ENCODE results near the gene NR5A2.

Gene NR5A2

GRCh38 chr1:200075522-200075921 lies 48.0 kb downstream of the NR5A2 start:
- no peak for DNase-seq

GRCh38 chr1:200075938-200076546 lies 48.5 kb downstream of the NR5A2 start:
- DNase-seq, result no peak

GRCh38 chr1:200079232-200079940 lies 51.9 kb downstream of the NR5A2 start:
- DNase-seq, result no peak

- DNase-seq, result no peak
These were observed 53.9 kb downstream of the NR5A2 start for GRCh38 chr1:200081151-200081968.

GRCh38 chr1:200081969-200082245 lies 54.4 kb downstream of the NR5A2 start:
- DNase-seq, result no peak

GRCh38 chr1:200082329-200082728 lies 54.8 kb downstream of the NR5A2 start:
- no peak for DNase-seq

- DNase-seq, result no peak
These were observed 63.0 kb downstream of the NR5A2 start for GRCh38 chr1:200090252-200091159.

GRCh38 chr1:200095057-200095577 lies 67.6 kb downstream of the NR5A2 start:
- no peak for DNase-seq

- DNase-seq, result no peak
These were observed 69.3 kb downstream of the NR5A2 start for GRCh38 chr1:200096774-200097173.

- DNase-seq, result no peak
These were observed 71.5 kb downstream of the NR5A2 start for GRCh38 chr1:200099040-200099439.

GRCh38 chr1:200103966-200104583 lies 76.6 kb downstream of the NR5A2 start:
- no peak for DNase-seq

- no peak for DNase-seq
These were observed 79.5 kb downstream of the NR5A2 start for GRCh38 chr1:200107004-200107470.

GRCh38 chr1:200108659-200109058 lies 81.1 kb downstream of the NR5A2 start:
- no peak for DNase-seq

- no peak for DNase-seq
These were observed 84.8 kb downstream of the NR5A2 start for GRCh38 chr1:200112290-200112689.

GRCh38 chr1:200115532-200115931 lies 88.0 kb downstream of the NR5A2 start:
- no peak for DNase-seq

GRCh38 chr1:200116324-200116723 lies 88.8 kb downstream of the NR5A2 start:
- no peak for DNase-seq

GRCh38 chr1:200118779-200119505 lies 91.4 kb downstream of the NR5A2 start:
- DNase-seq, result no peak

- DNase-seq, result no peak
These were observed 93.9 kb downstream of the NR5A2 start for GRCh38 chr1:200121421-200121820.

- no peak for DNase-seq
These were observed 96.8 kb downstream of the NR5A2 start for GRCh38 chr1:200124309-200124708.

- no peak for DNase-seq
These were observed 100.6 kb downstream of the NR5A2 start for GRCh38 chr1:200128081-200128480.

All from central memory CD4-positive, alpha-beta T cell (primary cell).